D721Med (cell line): Measurements from ENCODE around the gene STMN1.

Source experiments
- DNase-seq: peaks from one replicate; pipeline ENCODE4 v3.0.0; 2011; ENCODE audit warnings: low spot score; ENCODE audit not compliant: insufficient read length
- FAIRE-seq: peaks from 2 replicates; lab custom pipeline; 2011; peaks lifted over from hg19 to GRCh38; lab: Jason Lieb, UNC
- CTCF ChIP-seq: IDR thresholded peaks from 2 replicates; pipeline ENCODE4 v1.5.1; 2012; ENCODE audit warnings: mild to moderate bottlenecking, control low read depth; ENCODE audit not compliant: insufficient read depth; ENCODE audit errors: missing control alignments

Gene STMN1

DNA sequence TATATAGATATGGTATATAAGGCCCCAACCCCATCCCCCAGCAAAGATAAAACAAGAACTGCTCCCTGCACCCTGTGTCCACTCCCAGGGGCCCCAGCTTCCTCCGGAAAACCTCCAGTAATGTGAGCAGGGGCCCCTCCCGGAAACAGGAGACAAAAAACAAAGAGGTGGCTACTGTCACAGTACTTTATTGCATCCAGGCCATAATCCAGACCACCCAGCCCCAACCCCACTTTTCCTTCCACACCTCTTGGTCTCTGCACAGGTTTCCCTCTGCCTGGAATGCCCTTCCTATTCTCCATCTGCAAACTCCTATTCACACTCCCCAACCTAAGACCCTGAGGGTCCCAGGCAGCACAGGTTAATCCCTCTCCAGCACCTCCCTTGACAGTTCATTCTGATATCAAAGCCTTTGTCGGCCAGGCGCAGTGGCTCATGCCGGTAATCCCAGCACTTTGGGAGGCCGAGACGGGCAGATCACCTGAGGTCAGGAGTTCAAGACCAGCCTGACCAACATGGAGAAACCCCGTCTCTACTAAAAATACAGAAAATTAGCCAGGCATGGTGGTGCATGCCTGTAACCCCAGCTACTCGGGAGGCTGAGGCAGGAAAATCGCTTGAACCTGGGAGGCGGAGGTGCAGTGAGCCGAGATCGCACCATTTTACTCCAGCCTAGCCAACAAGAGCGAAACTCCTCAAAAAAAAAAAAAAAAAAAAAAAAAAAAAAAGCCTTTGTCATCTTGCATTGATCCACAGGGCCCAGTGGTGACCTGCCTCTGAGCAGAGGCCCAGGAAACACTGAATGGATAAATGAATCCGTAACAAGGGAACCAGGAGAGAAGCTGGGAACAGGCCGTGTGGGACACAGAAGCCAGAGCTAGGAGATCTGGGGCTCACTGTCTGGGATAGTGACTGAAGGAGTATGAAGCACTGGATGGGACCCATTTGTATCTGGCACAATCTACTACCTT lies 44.6 kb downstream of the STMN1 start:
- DNase-seq (no peak), FAIRE-seq (no peak)
- no peak for TF ChIP-seq CTCF

GRCh38 chr1:25858906-25859789 lies 47.1 kb downstream of the STMN1 start, which contains the start of gene AUNIP:
AUNIP (minus strand) TSS chr1:25859457; CDS start chr1:25859357, 100 bp downstream.
- FAIRE-seq (no peak), DNase-seq (peak; percentile 71)

DNA sequence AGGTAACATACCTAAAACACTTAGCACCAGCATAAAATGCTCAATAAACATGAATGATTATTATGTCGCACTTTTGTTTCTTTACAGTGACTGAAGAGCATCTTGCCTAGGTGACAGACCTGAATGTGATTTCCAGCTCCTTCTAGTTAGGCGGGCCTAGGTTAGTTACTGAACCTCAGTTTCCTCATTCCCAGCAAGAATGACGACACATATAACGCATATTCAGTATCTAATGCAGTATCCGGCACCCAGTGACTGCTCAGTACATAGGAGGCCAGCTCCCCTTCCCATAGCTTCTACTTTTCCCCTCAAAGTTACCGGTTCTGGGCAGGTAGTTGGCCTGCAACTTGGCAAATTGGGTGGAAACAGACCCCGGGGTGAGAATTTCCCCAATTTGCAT lies 47.7 kb downstream of the STMN1 start:
- FAIRE-seq (no peak), DNase-seq (no peak)
- TF ChIP-seq CTCF: no peak

More at GRCh38 chr1:25858906-25859789, 47.1 kb downstream of the STMN1 start, which contains the start of gene AUNIP:
- TF ChIP-seq CTCF: no peak

DNA sequence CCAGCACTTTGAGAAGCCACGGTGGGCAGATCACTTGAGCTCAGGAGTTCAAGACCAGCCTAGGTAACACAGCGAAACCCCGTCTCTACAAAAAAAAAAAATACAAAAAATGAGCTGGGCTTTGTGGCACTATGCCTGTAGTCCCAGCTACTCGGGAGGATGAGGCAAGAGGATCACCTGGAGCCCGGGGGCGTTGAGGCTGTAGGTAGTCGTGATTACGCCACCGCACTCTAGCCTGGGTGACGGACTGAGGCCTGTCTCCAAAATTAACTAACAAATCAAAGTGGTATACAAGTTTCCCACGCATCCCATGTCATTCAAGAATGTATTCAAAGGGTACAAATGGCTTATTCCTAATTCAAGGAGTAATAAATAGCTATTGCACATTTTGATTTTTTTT lies 49.4 kb downstream of the STMN1 start:
- DNase-seq (no peak), FAIRE-seq (no peak)
- TF ChIP-seq CTCF: no peak

DNA sequence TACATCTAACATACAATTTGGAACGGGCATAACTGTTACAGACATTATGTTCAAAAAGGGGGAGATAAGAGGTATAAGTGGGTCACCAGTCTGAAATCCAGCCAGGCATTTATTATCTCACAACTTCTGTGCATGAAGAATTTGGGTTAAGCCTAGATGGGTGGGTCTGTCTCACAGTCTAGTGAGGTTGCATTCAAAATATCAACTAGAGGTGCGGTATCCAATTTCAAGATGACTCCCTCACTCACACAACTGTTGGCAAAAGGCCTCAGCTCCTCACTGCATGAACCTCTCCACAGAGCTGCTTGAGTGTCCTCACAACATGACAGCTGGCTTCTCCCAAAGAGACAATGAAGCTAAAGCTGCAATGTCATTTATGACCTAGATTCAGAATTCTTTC lies 51.7 kb downstream of the STMN1 start:
- TF ChIP-seq CTCF: no peak

More for the DNA sequence above, 51.7 kb downstream of the STMN1 start:
- no peak for FAIRE-seq
- no peak for DNase-seq
